Measurements from ENCODE around the gene GRB10.

The GRB10 gene

GRCh38 chr7:50663396-50664102, 119.1 kb downstream of the GRB10 start:
- no peak overlapping the region for H3K4me3 ChIP-seq (replicated peaks; ENCODE audit: low read depth, low read length)
- DNase-seq (ENCODE audit: extremely low read depth, insufficient read length): no peak
- no peak for TF ChIP-seq CTCF (IDR thresholded peaks at IDR 0.05; ENCODE audit: insufficient read depth, low read length, poor library complexity, severe bottlenecking)
- no peaks in the 10 kb centered on the region for H3K36me3 ChIP-seq (ENCODE audit: control insufficient read depth, insufficient read depth, low read length)
- H3K27me3 ChIP-seq (replicated peaks; ENCODE audit: control insufficient read depth, insufficient read depth, low read length): no peaks in the 10 kb centered on the region

GRCh38 chr7:50662996-50663395, 119.7 kb downstream of the GRB10 start:
- no peaks in the 10 kb centered on the region for H3K27me3 ChIP-seq (replicated peaks; ENCODE audit: control insufficient read depth, insufficient read depth, low read length)
- H3K4me3 ChIP-seq (replicated peaks; ENCODE audit: low read depth, low read length): no peak overlapping the region
- H3K36me3 ChIP-seq (ENCODE audit: control insufficient read depth, insufficient read depth, low read length): no peaks in the 10 kb centered on the region
- no peak for TF ChIP-seq CTCF (IDR thresholded peaks at IDR 0.05; ENCODE audit: insufficient read depth, low read length, poor library complexity, severe bottlenecking)
- DNase-seq (ENCODE audit: extremely low read depth, insufficient read length): no peak

- no peak for DNase-seq (ENCODE audit: extremely low read depth, insufficient read length)
- Histone ChIP-seq H3K27me3 (replicated peaks; ENCODE audit: control insufficient read depth, insufficient read depth, low read length) (no peaks in the 10 kb centered on the region), H3K36me3 (ENCODE audit: control insufficient read depth, insufficient read depth, low read length) (no peaks in the 10 kb centered on the region), H3K4me3 (replicated peaks; ENCODE audit: low read depth, low read length) (no peak overlapping the region)
- no peak for TF ChIP-seq CTCF (IDR thresholded peaks at IDR 0.05; ENCODE audit: insufficient read depth, low read length, poor library complexity, severe bottlenecking)
Observed at GRCh38 chr7:50662041-50662694, 120.5 kb downstream of the GRB10 start.

GRCh38 chr7:50661345-50662040, 121.2 kb downstream of the GRB10 start:
- no peak for TF ChIP-seq CTCF (IDR thresholded peaks at IDR 0.05; ENCODE audit: insufficient read depth, low read length, poor library complexity, severe bottlenecking)
- Histone ChIP-seq H3K27me3 (replicated peaks; ENCODE audit: control insufficient read depth, insufficient read depth, low read length) (no peaks in the 10 kb centered on the region), H3K36me3 (ENCODE audit: control insufficient read depth, insufficient read depth, low read length) (no peaks in the 10 kb centered on the region), H3K4me3 (replicated peaks; ENCODE audit: low read depth, low read length) (no peak overlapping the region)
- DNase-seq (ENCODE audit: extremely low read depth, insufficient read length): peak; percentile 40

- no peak for TF ChIP-seq CTCF (IDR thresholded peaks at IDR 0.05; ENCODE audit: insufficient read depth, low read length, poor library complexity, severe bottlenecking)
- DNase-seq (ENCODE audit: extremely low read depth, insufficient read length): no peak
- Histone ChIP-seq H3K4me3 (replicated peaks; ENCODE audit: low read depth, low read length) (no peak overlapping the region), H3K36me3 (ENCODE audit: control insufficient read depth, insufficient read depth, low read length) (no peaks in the 10 kb centered on the region), H3K27me3 (replicated peaks; ENCODE audit: control insufficient read depth, insufficient read depth, low read length) (no peaks in the 10 kb centered on the region)
Observed at GRCh38 chr7:50660830-50661175, 121.9 kb downstream of the GRB10 start.

All from GM06990 (cell line).